HL-60 (cell line): Measurements from ENCODE around the gene LTB4R2.

Source experiments
- DNase-seq, 2 experiments: peaks; one replicate each; pipeline ENCODE4 v3.0.0-alpha.2; 2010 to 2020; ENCODE audit warnings: low read depth in 1 of 2, low spot score in 1 of 2
- H3K27ac ChIP-seq: fragments of 250-450 bp; sonication (Bioruptor Pico); replicated peaks from 2 replicates; pipeline ENCODE4 v1.5.1; 2020; ENCODE audit warnings: mild to moderate bottlenecking, moderate library complexity
- H3K27me3 ChIP-seq: fragments of 250-450 bp; sonication (Bioruptor Pico); 2 replicates; pipeline ENCODE4 v1.5.1; 2021; ENCODE audit warnings: mild to moderate bottlenecking, moderate library complexity; ENCODE audit not compliant: insufficient read depth, poor library complexity, severe bottlenecking
- H3K4me3 ChIP-seq: replicated peaks from 2 replicates; pipeline ENCODE4 v1.5.1; 2011; ENCODE audit warnings: mild to moderate bottlenecking, control low read depth, low read length; ENCODE audit not compliant: insufficient read depth
- GABPA ChIP-seq: IDR thresholded peaks from 2 replicates; pipeline ENCODE4 v1.6.1; 2012; ENCODE audit warnings: low read depth
- POLR2AphosphoS5 ChIP-seq: IDR thresholded peaks from 2 replicates; pipeline ENCODE4 v1.6.1; 2012; ENCODE audit warnings: low read depth
- SPI1 ChIP-seq: IDR thresholded peaks from 2 replicates; pipeline ENCODE4 v1.6.1; 2012; ENCODE audit warnings: low read depth, mild to moderate bottlenecking, borderline replicate concordance
- TF ChIP-seq, protein P1 (sequence below): IDR thresholded peaks from one replicate; pipeline ENCODE4 v1.5.1; 2011; ENCODE audit warnings: low read length, control low read depth, inconsistent platforms; ENCODE audit not compliant: insufficient read depth
- TF ChIP-seq, protein P2 (sequence below): IDR thresholded peaks from 2 replicates; pipeline ENCODE4 v1.6.1; 2012; ENCODE audit warnings: low read depth; ENCODE audit not compliant: insufficient replicate concordance

The LTB4R2 gene

DNA sequence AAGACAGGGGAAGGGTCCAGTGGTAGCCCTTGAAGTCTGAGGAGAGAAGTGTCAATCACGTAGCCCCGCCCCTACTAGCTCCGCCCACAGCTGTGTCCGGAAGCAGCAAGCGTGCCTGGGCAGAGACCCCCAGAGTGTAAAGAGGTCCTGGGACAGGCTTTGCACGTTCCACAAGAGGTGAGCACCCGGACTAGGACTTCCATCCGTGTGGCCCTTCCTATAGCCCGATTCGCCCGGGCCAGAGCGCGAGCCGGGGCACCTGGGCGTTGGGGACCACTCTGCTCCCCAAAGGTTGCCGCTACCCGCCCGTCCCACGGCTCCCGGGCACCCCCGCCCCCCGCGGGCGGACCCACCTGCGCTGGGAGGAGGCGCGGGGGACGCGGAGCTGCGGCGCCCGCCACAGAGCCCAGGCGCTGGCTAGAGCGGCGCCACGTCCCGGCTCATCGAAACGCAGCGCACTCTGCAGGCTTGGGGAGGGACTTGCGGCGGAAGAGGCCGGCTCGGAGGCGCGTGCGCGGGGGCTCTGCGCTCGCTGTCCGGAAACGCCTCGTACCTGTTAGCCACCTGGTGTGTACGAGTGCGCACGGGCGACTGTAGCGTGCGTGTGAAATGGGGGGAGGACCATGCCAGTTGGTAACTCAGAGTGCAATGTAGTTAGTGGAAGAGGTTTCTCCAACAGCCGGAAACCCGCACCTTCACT lies 38.7 kb upstream of the LTB4R2 start, which contains the start of gene RABGGTA:
TSS of gene RABGGTA (minus strand) at position 464 of the 700 bp plus-strand sequence. CDS start 482 bp downstream, outside the sequence.
- H3K27ac ChIP-seq = peak within 1 kb of the TSS; percentile 97
- peak; percentile 86 to 87 for DNase-seq
- no peaks in the 10 kb centered on the region for H3K27me3 ChIP-seq
- TF ChIP-seq SPI1 = no peak
- TF ChIP-seq, protein P1, sequence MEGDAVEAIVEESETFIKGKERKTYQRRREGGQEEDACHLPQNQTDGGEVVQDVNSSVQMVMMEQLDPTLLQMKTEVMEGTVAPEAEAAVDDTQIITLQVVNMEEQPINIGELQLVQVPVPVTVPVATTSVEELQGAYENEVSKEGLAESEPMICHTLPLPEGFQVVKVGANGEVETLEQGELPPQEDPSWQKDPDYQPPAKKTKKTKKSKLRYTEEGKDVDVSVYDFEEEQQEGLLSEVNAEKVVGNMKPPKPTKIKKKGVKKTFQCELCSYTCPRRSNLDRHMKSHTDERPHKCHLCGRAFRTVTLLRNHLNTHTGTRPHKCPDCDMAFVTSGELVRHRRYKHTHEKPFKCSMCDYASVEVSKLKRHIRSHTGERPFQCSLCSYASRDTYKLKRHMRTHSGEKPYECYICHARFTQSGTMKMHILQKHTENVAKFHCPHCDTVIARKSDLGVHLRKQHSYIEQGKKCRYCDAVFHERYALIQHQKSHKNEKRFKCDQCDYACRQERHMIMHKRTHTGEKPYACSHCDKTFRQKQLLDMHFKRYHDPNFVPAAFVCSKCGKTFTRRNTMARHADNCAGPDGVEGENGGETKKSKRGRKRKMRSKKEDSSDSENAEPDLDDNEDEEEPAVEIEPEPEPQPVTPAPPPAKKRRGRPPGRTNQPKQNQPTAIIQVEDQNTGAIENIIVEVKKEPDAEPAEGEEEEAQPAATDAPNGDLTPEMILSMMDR = peak; percentile 67
- peak; percentile 97 for TF ChIP-seq POLR2AphosphoS5
- TF ChIP-seq GABPA = peak; percentile 46; the same call in 1 of the 2 replicates
- TF ChIP-seq, protein P2, sequence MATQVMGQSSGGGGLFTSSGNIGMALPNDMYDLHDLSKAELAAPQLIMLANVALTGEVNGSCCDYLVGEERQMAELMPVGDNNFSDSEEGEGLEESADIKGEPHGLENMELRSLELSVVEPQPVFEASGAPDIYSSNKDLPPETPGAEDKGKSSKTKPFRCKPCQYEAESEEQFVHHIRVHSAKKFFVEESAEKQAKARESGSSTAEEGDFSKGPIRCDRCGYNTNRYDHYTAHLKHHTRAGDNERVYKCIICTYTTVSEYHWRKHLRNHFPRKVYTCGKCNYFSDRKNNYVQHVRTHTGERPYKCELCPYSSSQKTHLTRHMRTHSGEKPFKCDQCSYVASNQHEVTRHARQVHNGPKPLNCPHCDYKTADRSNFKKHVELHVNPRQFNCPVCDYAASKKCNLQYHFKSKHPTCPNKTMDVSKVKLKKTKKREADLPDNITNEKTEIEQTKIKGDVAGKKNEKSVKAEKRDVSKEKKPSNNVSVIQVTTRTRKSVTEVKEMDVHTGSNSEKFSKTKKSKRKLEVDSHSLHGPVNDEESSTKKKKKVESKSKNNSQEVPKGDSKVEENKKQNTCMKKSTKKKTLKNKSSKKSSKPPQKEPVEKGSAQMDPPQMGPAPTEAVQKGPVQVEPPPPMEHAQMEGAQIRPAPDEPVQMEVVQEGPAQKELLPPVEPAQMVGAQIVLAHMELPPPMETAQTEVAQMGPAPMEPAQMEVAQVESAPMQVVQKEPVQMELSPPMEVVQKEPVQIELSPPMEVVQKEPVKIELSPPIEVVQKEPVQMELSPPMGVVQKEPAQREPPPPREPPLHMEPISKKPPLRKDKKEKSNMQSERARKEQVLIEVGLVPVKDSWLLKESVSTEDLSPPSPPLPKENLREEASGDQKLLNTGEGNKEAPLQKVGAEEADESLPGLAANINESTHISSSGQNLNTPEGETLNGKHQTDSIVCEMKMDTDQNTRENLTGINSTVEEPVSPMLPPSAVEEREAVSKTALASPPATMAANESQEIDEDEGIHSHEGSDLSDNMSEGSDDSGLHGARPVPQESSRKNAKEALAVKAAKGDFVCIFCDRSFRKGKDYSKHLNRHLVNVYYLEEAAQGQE = peak; percentile 54
- peak within 1 kb of the TSS; percentile 71 for H3K4me3 ChIP-seq

- Histone ChIP-seq H3K27ac (peak overlapping the region; percentile 97), H3K27me3 (no peaks in the 10 kb centered on the region), H3K4me3 (peak overlapping the region; percentile 71)
- TF ChIP-seq, protein P2 = no peak
- no peak for TF ChIP-seq POLR2AphosphoS5
- TF ChIP-seq, protein P1 = no peak
- DNase-seq = no peak
These were observed 38.1 kb upstream of the LTB4R2 start for GRCh38 chr14:24271834-24272263.

GRCh38 chr14:24272467-24272866 lies 37.5 kb upstream of the LTB4R2 start:
- H3K27me3 ChIP-seq = no peaks in the 10 kb centered on the region
- DNase-seq = no peak
- no peak overlapping the region for H3K4me3 ChIP-seq
- no peak overlapping the region; the same call in 1 of the 2 replicates for H3K27ac ChIP-seq
- no peak for TF ChIP-seq GABPA
- no peak for TF ChIP-seq POLR2AphosphoS5
- no peak for TF ChIP-seq SPI1
- TF ChIP-seq, protein P2 = no peak
- TF ChIP-seq, protein P1 = no peak
